NCI-H2171 treated with DMSO at 0.1 percent for 48 hours (cell line): ENCODE data around the gene HAVCR1.
"Not testable (repeated sequence)": the region's sequence is repeated elsewhere in the genome, so short reads cannot be mapped to it uniquely, and the experiment has no call there.

ENCODE experiments used
- DNase-seq: peaks from one replicate; lab custom pipeline; 2025; lab: John Stamatoyannopoulos, UW

Gene HAVCR1

DNA sequence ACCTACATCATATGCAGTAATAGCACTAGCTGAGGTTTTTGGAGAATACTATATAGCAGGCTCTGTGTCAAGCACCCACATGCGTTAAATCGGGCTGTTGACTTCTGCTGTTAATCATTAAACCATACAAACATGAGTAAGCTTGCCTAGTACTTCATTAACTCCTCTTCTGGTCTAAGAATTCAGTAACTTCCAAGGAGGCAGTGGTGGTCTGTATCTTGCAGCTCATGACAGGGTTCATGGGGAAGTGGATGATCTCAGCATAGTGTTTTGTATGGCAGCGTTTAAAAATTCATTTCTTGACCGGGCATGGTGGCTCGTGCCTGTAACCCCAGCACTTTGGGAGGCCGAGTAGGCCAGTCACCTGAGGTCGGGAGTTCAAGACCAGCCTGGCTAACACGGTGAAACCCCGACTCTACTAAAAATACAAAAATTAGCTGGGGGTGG lies at the start of gene HAVCR1:
Gene HAVCR1, minus strand, starts transcription at position 24 of the 447 bp plus-strand sequence. CDS start 1,173 bp downstream, outside the sequence.
- no peak for DNase-seq

DNA sequence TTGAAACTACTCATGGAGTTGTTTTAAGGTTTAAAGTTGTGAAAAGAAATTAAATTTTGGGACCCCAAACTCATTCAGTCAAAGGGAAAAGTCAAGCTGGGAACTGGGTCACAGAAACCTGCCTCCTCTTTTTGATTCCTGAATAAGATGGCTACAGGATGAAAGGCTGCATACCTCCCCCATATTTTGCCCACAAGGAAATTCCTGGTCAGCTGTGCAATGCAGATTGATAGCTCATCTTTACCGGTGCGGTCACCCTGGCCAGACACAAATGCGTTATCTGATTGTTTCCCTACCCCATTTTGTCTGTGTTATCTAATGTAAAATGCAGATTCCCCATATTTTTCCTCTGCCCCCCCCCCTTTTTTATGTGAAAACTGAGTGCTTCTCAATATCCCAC lies 48.6 kb upstream of the HAVCR1 start:
- DNase-seq = no peak

DNA sequence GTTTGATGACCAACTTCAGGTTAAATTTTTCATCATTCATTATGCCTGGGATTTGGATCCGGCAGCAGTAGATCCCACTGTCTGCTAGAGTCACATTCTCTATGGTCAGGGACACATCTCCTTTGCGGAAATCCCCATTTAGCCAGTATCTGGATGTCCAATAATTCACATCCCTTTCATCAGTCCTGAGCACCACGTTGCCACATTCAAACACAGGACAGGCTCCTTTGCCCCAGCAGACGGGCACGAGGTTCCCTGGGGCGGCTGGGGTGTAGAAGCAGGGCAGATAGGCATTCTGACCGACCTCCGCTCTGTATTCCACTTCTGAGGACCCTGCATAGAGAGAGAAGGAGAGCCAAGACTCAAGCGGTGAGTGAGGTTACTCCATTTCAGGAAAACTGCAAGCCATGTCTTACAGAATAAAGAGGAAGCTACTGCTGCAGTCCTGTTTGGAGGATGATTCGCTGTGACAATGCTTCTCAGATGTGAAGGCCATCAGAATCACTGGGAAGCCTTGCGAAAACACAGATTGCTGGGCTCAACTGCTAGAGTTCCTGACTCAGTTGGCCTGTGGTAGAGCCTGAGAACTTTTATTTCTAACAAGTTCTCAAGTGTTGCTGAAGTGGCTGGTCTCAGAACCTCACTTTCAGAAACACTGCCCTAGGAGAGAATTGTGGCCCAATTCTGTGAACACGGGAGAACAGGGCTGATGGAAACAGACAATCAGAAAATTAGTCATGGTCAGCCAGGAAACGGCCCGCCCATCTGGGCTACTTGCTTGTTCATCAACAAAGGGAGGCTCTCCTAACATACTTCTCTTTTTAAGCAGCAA lies 47.9 kb upstream of the HAVCR1 start:
- no peak for DNase-seq

DNA sequence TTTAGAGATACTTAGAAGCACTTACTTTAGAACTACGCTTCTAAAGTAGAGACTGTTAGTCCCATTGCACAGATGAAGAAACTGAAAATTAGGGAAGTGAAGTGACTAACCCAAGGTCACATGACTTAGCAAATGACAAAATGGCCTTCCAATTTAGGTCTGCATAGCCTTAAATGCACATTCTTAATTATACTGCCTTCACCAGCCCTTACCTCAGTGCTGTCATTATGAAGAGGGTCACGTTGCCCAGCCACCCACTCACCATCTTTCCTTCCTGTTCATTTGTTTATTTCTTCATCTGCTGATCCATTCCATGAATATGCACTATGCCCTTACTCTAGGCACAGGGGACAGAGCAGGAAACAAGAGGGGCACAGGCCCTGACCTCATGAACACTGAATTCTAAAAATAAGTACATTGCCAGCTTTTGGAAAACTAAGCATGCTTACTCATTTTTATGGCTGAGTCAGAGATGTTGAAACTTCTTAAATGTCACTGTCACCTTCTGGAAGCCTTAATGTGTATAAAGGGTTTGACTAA lies 41.3 kb upstream of the HAVCR1 start:
- no peak for DNase-seq

- DNase-seq = no peak
Observed at GRCh38 chr5:157088342-157088990, 29.6 kb upstream of the HAVCR1 start.

DNA sequence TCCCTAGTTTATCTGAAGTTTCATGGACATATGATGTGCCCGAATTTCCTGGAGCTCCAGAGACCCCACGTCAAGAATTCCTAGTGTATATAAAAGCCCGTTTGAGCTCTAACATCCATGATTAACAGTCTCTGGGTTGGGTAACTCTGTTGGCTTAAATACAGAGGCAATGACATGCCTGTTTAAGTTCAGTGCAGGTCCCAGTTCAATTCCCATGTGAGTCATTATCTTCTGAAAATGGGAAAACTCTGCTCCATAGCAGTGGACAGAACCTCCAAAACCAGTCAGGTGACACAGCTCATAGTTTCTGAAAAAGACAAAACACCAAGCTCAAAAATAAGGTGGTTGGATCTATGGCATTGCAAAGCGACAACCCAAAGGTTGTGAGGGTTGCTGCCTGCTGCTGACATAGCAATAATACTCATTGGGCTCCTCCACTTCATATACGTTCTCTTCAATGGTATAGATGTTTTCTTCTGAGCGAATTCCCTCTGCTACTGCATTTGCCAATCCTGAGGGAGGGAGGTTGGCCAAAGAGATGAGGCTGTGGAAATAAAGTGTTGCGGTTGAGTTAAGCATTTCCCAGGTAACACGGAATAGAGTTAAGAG lies 27.9 kb upstream of the HAVCR1 start:
- no peak for DNase-seq

DNA sequence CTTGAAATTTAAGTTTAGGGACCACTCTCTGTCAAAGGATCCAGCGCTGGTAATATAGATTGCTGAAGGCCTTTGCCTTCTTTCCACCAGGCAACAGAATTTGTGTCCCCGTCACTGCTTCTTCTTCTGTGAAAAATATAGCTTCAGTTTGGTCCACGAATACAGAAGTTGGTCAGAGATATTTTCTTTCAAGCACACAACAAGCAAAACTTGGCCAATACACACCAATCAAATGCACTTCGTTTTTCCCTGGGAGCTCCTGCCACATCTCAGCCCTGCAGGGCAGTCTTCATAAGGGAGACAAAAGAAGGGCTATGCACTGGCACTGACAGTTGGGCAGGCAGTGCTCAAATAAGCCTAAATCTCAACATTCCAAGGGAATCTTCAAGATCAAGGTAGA lies 27.0 kb upstream of the HAVCR1 start:
- DNase-seq = no peak

GRCh38 chr5:157080286-157080685 lies 21.4 kb upstream of the HAVCR1 start:
- no peak for DNase-seq

DNA sequence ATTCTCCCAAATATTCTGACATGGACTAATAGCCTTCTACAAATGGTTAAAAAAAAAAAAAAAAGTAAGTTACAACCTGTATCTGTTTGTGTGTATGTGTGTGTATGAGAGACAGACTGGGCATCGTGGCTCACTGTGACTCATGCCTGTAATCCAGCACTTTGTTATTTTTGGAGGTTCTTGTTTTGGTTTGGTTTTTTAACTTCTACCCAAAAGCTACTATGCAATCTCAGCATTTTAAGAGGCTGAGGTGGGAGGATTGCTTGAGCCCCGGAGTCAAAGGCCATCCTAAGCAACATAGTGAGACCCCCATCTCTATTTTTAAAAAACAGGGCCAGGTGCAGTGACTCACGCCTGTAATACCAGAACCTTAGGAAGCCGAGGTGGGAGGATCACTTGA lies 17.6 kb upstream of the HAVCR1 start:
- DNase-seq = no peak

GRCh38 chr5:157072508-157072907 lies 13.6 kb upstream of the HAVCR1 start:
- DNase-seq = no peak

GRCh38 chr5:157069949-157070348 lies 11.0 kb upstream of the HAVCR1 start:
- DNase-seq = no peak

DNA sequence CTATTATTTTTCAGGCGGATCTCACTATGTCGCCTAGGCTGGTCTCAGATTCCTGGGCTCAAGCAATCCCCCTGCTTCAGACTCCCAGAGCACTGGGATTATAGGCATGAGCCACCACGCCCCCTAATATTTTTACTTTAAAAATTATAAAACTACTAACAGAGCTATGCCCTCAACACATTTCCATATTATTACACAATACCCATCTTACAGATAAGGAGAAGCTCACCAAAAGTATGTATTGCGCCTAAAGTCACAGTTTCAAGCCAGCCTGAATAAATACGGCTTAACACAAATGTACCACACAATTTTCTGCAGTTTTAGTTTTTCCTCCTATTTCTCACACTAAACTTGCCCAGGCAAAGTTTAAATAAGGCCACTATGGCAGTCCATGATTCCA lies 9.9 kb upstream of the HAVCR1 start:
- no peak for DNase-seq

- DNase-seq = no peak
Observed at GRCh38 chr5:157068339-157068738, 9.4 kb upstream of the HAVCR1 start.

DNA sequence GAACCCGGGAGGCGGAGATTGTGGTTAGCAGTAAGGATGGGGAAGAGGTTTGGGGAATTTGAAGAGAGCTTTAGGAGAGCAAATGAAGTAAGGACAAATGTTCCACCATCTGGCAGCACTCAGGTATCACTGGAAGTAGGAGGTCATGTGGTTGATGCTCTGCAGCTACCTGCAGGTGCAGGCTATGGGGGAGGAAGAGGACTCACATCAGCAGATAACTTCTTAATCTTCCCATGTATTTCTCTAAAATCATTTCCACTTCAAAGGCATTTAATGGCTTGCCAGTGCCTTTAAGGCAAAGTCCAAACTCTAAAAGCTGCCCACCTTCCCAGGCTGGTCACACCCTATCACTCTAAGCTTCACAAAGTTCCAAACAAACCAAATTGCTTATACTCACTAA lies 8.1 kb upstream of the HAVCR1 start:
- DNase-seq = peak; percentile 71

DNA sequence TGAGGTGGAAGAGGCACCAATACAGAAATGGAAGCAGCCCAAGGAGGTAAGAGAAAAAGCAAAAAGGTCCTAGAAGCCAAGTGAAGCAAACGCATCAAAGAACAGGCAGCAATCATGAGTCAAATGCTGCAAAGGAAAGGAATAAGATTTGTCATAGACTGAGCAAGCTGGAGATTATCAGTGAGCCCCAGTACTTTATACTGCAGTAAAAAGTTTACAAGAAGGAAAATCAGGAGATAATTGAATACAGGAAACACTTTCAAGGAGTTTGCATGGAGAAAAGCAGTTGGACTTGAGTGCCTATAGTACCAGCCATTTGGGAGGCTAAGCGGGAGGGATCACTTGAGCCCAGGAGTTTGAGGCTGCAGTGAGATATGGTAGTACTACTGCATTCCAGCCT lies 7.2 kb upstream of the HAVCR1 start:
- no peak for DNase-seq

GRCh38 chr5:157063776-157064430 lies 5.0 kb upstream of the HAVCR1 start:
- no peak for DNase-seq

GRCh38 chr5:157059891-157060290 lies 975 bp upstream of the HAVCR1 start:
- no peak for DNase-seq

- DNase-seq = peak; percentile 75
Observed at GRCh38 chr5:157057459-157058370, 1.2 kb downstream of the HAVCR1 start.

- not testable (repeated sequence) for DNase-seq
Observed at GRCh38 chr5:157056848-157057247, 2.1 kb downstream of the HAVCR1 start.

GRCh38 chr5:157051604-157052245 lies 7.2 kb downstream of the HAVCR1 start:
- DNase-seq = no peak

GRCh38 chr5:157050050-157050449 lies 8.9 kb downstream of the HAVCR1 start:
- DNase-seq = no peak
